ENCODE measurements around the gene NOXO1.
A peak's percentile ranks its signal among the peaks of the same experiment; 100 is the strongest.
"Not testable (repeated sequence)": the region's sequence is repeated elsewhere in the genome, so short reads cannot be mapped to it uniquely, and the experiment has no call there.

The NOXO1 gene

DNA sequence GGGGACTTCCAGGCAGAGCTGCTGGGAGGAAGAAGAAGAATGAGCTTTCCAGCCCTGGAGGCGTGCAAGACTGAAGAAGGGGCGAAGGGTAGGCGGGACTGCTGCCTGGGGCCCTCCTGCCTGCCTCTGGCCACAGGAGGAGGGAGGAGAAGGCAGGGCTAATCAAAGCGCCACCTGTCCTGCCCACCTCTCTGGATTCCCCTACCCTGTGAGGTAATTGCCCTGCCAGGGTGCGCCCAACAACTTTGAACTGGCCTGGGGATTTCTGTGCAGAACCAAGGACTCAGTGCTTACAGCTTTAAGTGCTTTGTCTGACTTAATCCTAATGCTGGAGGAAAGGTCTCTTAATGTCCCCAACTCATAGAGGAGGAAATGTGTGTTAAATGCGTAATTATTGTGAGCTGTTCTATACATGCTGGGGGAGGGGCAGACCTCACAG lies at the start of gene NOXO1:
NOXO1 (minus strand) TSS at position 72 of the 439 bp plus-strand sequence. CDS start 290 bp downstream, outside the sequence.
- DNase-seq: no peak

GRCh38 chr16:2030036-2030435 lies 48.8 kb upstream of the NOXO1 start:
- no peak for DNase-seq

DNA sequence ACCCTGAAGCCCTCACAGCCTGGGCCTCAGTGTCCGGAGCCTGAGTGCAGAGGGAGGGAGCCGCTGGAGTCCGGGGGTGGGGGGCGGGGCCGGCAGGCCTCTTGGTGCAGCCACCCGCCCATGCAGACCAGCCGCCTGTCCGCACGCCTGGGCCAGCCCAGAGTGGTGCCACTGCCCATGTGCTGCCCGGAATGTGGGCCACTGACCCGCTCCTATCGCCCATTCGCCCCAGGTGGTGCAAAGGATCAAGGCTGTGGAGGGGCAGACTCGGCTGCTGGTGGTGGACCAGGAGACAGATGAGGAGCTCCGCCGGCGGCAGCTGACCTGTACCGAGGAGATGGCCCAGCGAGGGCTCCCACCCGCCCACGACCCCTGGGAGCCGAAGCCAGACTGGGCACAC lies 48.1 kb upstream of the NOXO1 start:
- DNase-seq: no peak

GRCh38 chr16:2028620-2029220 lies 47.5 kb upstream of the NOXO1 start:
- no peak for DNase-seq

- DNase-seq: no peak
These were observed 46.9 kb upstream of the NOXO1 start for GRCh38 chr16:2028146-2028545.

DNA sequence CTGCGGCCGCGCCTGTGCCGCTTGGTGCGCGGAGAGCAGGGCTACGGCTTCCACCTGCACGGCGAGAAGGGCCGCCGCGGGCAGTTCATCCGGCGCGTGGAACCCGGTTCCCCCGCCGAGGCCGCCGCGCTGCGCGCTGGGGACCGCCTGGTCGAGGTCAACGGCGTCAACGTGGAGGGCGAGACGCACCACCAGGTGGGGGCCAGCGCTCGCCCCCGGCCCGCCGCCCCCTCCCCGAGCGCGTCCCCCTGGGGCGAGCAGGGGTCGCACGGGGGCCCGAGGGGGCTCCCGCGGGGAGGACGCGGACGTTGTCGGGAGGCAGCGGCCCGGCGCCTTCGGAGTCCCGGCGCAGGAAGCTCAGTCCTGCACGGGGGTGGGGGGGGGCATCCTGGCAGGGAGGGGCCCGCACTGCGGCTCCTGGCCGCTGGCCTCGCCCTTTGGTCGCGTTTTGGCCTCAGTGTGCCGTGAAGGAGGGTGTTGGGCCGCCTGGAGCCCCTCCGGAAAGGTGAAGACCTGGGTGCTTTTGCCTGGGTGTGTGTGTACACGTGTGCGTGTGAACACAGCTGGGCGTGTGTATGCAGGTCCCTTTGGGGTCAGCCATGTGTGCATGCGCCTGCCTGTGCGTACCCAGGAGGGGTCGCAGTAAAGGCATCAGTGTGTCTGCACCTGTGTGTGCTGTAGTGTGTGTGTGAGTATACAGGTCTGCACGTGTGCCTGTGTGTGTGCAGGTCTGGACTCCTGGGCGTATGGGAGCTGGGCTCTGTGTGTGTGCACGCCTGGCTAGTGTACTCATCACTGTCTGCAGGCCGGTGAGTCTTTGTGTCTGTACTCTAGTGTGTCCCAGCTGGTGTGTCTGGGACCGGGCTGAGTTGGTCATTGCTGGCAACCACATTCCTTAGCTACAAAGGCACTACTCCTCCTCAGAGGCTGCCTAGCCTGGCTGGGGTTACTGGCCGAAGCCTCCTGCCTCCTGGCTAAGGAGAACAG lies 46.0 kb upstream of the NOXO1 start:
- peak; percentile 37 for DNase-seq

- peak; percentile 59 for DNase-seq
These were observed 45.3 kb upstream of the NOXO1 start, which contains the start of gene NHERF2 for GRCh38 chr16:2026461-2027023. NHERF2 (plus strand) TSS chr16:2026902; CDS start chr16:2027006, 104 bp downstream.

- no peak for DNase-seq
These were observed 44.7 kb upstream of the NOXO1 start for GRCh38 chr16:2025878-2026460.

- no peak for DNase-seq
These were observed 44.0 kb upstream of the NOXO1 start for GRCh38 chr16:2025251-2025650.

GRCh38 chr16:2024032-2024420 lies 42.8 kb upstream of the NOXO1 start:
- no peak for DNase-seq

GRCh38 chr16:2023092-2024031 lies 42.1 kb upstream of the NOXO1 start:
- DNase-seq: peak; percentile 95

DNA sequence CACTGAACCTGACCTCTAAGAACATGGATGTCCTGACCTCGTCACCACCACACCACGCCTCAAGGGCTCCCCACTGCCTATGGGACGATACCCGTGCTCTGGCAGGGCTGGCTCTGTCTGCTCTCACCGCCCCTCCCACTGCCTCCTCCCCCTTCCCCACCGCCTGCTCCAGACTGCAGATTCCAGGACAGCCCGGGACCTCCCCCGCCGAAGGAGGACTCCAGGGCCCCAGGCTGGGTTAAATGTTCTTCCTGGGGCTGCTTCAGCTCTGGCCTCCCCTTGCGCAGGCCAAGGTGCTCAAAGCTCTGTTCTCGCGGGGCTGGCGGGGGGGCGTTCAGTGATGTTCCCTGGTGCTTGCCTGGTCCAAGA lies 41.4 kb upstream of the NOXO1 start:
- no peak for DNase-seq

- no peak for DNase-seq
These were observed 38.9 kb upstream of the NOXO1 start for GRCh38 chr16:2019921-2020831.

DNA sequence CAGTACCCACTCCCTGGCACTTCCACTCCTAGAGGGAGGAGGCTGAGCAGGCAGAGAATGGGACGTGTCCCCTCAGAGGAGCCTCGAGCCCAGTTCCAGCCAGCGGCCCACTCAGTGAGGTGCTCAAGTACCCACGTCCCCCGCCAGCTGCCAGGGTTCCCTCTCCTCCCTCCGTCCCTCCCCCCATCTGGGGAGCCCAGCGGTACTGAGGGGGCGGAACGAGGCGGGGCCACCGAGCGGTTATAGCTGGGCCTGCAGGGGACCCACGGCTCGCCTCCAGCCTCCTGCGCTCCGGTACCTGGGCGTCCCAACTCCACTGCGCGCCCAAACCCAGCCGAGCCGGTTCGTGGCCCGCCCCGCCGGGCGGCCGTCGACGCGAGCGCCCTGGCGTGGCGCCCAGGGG lies 38.2 kb upstream of the NOXO1 start, which contains the start of gene NPW:
NPW (plus strand) TSS at position 268 of the 403 bp plus-strand sequence.
- peak; percentile 50 for DNase-seq

- DNase-seq: no peak
These were observed 35.2 kb upstream of the NOXO1 start for GRCh38 chr16:2016407-2016922.

- DNase-seq: no peak
These were observed 34.6 kb upstream of the NOXO1 start for GRCh38 chr16:2015947-2016208.

DNA sequence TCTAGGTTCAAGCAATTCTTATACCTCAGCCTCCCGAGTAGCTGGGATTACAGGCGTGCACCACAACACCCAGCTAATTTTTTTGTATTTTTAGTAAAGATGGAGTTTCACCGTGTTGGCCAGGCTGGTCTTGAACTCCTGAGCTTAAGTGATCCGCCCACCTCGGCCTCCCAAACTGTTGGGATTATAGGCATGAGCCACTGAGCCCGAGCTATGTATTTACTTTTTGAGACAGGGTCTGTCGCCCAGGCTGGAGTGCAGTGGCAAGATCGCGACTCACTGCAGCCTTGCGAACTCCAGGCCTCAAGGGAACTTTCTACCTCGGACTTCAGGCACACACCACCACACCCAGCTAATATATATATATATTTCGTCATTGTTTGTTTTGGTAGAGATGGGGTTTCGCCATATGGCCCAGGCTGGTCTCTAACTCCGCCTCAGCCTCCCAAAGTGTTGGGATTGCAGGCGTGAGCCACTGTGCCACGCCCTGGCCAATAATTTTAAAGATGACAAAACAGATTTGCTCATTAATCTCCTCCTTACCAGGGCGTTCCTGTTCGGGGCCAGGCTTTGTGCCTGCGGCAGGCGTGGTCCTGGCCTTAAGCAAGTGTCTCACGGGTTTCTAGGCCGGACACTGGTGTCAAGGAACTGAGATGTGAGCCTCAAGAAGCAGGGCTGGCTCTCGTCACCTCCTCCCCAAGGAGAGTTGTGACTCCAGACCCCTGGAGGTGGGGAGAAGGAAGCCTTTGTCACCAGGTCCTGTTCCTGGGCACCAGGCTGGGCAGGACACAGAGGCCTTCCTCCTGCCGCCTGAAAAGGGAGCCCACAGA lies 34.1 kb upstream of the NOXO1 start:
- DNase-seq: no peak

- no peak for DNase-seq
These were observed 32.3 kb upstream of the NOXO1 start for GRCh38 chr16:2013527-2013926.

- DNase-seq: not testable (repeated sequence)
These were observed 30.5 kb upstream of the NOXO1 start for GRCh38 chr16:2011726-2012125.
